Iris pigment epithelial cell (primary cell): ENCODE results near the gene KLK1.
"Not testable (repeated sequence)": the region's sequence is repeated elsewhere in the genome, so short reads cannot be mapped to it uniquely, and the experiment has no call there.

Source experiments
- DNase-seq: peaks from one replicate; pipeline ENCODE4 v3.0.0-alpha.2; 2011; ENCODE audit warnings: low read depth

The KLK1 gene

DNA sequence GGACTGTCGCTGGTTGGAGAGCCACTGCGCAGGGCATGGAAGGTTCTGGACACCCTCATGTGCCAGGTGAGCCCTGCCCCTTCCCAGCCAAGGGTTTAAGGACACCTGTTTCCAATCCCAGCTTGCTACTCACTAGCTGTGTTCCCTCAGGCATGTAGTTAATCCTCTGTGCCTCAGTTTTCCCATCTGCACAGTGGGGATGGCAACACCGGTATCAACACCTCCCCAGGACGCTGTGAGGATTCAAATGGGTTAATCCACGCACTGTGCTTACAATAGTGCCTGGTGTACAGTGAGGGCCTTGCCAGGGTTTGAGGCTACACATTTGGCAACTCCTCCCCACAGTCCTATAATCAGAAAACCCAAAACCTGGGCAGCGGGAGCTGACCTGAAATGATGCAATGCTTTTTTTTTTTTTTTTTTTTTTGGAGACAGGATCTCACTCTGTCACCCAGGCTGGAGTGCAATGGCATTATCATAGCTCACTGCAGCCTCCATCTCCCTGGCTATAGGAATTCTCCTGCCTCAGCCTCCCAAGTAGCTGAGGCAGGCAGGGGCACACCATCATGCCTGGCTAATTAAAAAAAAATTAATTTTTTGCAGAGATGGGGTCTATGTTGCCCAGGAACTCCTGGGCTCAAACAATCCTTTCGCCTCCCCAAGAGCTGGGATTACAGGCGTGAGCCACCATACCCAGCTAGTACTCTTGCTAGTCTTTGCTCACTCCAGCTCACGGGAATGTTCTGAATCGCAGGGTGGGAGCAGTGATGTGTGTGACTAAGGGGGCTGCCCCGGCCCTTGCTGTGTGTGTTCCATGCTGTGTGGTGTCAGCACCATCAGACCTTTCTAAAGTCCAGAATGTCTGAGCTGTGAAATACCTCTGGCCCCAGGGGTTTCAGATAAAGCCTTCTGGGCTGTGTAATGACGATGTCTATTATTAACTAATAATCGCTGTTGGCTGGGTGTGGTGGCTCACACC lies 31.0 kb downstream of the KLK1 start:
- DNase-seq: no peak

DNA sequence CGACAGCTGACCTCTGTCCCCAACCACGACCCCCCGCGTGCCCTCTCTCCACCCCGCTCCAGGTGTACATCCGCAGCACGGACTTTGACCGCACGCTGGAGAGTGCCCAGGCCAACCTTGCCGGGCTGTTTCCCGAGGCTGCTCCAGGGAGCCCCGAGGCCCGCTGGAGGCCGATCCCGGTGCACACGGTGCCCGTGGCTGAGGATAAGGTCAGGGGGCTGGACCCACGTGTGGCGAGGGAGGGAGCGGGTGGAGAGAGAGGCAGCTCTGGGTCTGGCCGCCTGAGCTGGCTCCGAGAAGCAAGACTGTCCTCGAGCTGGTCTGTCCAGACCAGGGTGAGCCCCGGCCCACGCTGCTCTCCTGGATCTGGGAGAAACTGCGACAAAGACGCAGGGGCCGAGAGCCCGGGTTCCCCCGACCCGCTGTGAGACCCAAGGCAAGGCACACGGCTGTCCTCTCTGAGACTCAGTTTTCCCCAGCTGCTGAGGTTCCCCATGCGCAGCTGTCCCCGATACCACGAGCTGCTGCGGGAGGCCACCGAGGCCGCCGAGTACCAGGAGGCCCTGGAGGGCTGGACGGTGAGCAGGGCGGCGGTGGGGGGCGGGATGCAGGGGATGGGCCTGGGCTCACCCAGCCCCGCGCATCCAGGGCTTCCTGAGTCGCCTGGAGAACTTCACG lies 31.9 kb downstream of the KLK1 start:
- DNase-seq: no peak

DNA sequence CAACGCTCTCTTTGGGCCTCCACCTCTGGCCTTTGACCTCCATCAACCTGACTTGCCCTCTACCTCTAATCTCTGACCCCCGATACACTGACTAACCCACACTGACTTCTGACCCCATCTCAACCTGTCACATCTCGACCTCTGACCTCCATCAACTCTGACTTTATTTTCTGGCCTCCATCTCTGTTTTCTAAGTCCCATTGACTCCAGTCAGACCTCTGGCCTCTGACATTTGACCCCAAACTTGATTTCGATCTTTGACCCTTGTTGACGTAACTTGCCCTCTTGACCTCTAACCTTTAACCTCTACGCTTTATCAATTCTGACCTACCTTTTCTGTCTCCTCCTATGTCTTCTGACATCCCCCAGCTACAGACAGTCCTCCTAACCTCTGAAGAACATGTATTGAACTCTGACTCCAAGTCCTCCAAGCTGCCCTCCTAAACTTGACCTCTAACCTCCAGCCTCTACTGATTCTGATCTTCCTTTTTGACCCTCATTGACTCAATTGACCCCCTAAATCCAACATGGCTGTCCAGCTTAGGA lies 32.6 kb downstream of the KLK1 start:
- DNase-seq: no peak

DNA sequence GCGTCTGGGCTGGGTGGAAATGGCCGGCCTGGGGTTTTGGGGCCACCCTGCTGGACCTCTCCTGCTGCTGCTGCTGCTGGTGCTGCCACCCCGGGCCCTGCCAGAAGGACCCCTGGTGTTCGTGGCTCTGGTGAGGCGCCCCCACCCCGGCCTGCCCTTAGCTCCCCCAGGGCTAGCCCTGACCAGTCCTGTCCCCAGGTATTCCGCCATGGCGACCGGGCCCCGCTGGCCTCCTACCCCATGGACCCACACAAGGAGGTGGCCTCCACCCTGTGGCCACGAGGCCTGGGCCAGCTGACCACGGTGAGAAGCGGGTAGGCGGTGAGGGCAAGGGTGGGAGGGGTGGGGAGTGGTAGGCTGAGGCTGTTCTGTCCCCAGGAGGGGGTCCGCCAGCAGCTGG lies 33.2 kb downstream of the KLK1 start, which contains the start of gene ACP4:
TSS of gene ACP4 (plus strand) at position 20 of the 400 bp plus-strand sequence. CDS start at position 20, 0 bp downstream.
- no peak for DNase-seq

DNA sequence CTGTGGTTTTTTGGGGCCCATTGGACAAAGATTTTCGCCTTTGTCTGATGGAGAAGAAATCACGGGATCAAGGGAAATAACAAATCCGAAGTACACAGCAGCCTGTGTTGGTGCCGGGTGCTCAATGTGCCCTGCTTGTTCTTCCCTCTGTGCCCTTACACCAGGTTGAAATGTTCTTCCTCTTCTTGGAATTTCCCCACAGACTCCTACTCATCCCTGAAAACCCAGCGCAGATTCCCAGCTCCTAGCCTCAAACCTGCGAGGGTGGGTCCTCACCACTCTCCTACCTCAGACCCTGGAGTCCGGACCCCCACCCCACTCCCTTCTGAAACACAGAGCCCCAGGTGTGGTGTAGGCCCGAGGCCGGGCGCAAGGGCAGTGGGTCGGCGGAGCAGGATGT lies 38.3 kb downstream of the KLK1 start:
- no peak for DNase-seq

DNA sequence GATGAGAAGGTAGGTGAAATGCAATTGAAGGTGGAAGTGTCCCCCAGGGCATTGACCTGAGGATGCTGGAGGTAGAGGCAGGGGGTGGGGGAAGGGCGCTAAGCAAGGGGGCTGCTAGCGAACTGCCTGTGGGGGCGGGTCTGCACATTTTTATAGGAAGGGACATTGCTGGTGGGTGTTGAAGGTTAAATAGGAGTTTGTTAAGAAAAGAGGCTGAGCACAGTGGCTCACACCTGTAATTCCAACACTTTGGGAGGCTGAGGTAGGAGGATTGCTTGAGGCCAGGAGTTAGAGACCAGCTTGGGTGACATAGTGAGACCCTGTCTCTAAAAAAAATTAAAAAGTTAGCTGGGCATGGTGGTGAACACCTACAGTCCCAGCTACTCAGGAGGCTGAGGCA lies 38.9 kb downstream of the KLK1 start:
- DNase-seq: no peak

DNA sequence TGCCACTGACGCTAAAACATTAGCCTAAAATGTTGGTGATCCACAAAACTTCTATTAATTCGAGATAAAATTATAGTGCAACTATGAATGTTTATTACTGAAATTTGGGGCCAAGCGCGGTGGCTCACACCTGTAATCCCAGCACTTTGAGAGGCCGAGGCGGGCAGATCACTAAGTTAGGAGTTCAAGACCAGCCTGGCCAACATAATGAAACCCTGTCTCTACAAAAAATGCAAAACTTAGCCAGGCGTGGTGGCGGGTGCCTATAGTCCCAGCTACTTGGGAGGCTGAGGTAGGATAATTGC lies 39.8 kb downstream of the KLK1 start:
- not testable (repeated sequence) for DNase-seq

DNA sequence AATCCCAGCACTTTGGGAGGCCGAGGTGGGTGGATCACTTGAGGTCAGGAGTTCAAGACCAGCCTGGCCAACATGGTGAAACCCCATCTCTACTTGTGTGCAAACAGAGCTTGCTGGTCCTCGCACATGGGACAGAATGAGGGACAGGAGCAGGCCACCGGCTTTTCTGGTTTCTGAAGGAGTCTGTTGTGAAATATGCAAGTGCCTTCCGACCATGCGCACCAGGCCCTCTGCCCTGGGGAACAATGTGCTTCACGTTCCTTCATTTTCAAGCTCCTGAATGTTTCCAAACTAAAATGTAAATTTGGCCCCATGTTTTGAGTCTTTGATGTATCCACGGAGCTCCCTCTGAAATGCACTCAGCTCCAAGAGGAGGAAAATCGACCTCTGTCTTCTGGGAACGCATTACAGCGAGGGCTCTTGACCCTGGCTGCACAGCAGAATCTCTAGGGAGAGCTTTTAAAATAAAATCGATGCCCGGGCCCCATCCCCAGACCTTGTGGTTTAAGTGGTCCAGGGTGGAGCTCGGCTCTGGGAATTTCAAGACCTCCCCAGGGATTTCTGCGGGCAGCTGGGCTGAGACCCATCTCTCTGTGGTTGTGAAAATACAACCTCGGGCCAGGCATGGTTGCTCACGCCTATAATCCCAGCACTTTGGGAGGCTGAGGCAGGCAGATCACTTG lies 42.7 kb downstream of the KLK1 start:
- no peak for DNase-seq

DNA sequence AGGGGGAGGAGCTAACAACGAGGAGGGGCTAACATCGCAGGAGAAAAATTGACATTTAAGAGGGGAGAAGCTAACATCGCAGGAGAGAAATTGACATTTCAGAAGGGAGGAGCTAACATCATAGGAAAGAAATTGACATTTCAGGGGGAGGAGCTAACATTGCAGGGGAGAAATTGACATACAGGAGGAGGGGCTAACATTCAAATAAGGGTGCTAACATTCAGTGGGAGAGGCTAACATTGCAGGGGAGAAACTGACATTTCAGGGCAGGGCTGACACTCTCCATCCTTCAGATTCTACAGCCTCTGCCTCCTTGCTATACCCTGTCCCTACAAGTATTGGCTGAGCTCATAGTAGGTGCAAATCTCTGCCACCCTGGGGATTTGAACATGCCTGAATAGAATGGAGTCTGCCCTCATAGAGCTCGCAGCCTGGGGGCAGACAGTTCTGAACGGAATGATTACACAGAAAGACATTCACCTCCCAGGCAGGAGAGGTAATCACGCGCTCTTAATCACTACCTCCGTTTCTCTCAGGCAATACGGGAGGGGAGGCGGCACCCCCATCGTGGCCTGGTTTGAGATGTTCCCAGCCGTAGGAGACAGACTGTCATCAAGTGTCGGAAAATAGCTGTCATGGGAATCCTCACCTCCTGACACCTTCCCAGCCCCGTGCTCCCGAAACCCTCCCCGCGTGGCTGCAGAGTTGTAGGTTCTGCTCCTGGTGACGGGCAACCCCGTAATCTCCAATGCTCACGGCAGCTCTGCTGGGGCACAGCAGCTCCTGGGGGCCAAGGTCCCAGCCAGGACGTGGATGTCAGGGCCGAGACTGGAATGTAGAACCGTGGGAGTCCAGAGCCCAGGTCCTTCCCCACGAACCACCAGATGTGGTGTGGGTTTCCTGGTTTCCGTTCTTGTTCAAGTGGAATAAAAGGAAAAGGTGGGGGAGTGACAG lies 43.8 kb downstream of the KLK1 start:
- DNase-seq: no peak

DNA sequence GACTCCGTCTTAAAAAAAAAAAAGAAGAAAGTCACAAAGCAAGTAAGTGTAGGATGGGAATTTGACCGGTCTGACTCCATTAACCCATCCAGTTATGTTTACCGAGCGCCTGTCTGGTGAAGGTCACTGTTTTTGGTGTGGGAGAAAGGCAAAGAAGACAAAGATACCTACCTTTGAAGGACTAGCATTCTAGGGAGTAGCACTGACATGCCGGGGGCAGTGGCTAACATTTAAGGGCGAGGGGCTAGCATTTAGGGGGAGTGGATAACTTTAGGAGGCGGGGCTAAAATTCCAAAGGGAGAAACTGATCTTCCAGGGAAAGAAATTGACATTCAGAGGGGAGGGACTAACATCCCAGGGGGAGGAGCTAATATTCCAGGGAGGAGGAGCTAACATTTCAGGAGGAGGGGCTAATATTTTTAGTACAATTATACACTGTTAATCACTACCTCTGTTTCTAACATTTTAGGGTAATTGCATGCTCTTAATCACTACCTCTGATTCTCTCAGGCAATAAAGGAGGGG lies 44.6 kb downstream of the KLK1 start:
- DNase-seq: no peak

DNA sequence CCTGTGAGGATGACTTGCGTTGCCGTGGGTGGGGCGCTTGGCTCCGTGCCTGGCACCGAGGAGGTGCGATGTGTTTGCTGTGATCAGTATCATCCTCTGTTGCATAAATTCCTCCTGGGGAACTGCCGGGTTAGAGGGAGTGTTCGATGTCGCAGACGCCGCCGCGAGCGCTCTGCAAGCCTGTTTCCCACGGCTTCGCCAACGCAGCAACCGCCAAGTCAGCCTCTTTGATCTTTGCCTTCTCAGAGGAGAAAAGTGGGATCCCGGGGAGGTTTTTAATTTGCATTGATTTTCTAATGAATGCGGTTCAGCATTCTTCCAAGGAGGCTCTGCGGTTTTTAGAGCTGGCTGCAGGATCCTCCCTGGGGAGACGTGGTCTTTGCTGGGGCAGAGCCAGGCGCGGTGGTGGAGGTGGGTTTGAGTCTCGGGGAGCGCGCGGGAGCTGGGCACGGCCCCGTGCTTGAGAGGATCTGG lies 45.7 kb downstream of the KLK1 start:
- peak; percentile 50 for DNase-seq

DNA sequence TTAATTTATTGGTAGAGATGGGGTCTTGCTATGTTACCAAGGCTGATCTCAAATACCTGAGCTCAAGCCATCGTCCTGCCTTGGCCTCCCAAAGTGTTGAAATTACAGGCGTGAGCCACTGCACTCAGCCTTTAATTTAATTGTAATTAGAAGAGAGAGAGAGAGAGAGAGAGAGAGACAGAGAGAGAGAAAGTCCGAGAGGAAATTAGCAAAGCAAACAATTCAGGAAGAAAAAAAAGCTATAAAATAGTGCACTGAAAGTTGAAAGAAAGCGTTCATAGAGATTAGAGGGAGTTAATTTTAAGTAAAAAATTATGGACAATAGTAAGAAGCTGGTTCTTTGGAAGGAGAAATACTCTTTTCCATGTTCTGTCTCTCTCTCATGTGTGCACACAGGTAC lies 46.3 kb downstream of the KLK1 start:
- no peak for DNase-seq

DNA sequence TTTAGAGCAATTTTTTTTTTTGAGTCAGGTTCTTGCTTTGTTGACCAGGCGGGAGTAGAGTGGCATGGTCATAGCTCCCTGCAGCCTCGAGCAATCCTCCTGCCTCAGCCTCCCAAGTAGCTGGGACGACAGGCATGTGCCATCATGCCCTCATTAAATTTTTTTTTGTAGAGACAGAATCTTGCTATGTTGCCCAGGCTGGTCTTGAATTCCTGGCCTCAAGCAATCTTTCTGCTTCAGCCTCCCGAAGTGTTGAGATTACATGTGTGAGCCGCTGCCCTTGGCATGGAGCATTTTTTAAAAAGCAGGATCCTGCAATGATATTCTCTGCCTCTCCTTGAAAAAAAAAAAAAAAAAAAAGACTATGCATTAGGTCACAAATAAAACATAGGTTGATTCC lies 47.5 kb downstream of the KLK1 start:
- DNase-seq: no peak

DNA sequence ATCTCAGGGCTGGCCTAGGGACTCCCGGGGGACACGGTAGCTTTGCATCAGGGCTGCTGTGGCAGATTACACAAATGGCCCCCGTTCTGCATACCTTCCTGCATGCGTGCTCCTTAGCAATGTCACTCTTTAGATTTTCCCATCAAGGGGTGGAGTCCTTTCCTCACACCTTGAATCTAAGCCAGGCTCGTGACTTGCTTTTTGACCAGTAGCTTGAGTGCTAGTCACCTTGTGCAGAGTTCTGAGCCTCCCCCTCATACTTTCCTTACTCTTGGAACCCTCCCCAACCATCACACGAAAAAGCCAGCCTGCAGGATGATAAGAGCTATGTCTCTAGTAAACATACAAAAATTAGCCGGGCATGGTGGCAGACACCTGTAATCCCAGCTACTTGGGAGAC lies 50.1 kb downstream of the KLK1 start:
- not testable (repeated sequence) for DNase-seq

DNA sequence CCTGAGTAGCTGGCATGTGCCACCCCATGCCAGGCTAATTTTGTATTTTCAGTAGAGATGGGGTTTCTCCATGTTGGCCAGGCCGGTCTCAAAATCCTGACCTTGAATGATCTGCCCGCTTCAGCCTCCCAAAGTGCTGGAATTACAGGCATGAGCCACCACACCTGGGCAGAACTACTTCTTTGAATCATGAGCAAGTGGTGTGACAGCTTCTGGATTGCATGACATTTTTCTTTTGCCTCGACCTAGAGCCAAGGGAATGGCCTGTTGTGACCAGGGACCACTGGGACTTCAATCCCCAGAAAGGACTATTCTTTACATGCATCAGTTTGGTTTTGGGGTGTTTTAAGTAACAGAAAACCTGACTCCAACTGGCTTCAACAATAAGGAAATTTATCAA lies 50.7 kb downstream of the KLK1 start:
- DNase-seq: not testable (repeated sequence)

DNA sequence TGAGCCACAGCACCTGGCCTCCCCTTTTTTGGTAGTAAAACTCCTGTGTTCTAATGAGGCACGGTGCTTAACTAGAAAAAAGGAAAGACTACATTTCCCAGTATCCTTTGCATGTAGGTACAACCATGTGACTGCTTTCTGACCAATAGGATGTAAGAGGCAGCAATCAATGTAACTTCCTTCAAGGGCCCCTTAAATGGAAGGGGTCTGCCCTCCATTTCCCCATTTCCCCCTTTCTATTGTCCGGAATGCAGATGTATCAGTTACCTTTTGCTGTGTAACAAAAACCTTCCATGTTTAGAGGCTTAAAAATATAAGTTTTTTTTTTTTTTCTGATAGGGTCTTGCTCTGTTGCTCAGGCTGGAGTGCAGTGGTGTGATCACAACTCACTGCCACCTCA lies 51.1 kb downstream of the KLK1 start:
- peak; percentile 39 for DNase-seq

DNA sequence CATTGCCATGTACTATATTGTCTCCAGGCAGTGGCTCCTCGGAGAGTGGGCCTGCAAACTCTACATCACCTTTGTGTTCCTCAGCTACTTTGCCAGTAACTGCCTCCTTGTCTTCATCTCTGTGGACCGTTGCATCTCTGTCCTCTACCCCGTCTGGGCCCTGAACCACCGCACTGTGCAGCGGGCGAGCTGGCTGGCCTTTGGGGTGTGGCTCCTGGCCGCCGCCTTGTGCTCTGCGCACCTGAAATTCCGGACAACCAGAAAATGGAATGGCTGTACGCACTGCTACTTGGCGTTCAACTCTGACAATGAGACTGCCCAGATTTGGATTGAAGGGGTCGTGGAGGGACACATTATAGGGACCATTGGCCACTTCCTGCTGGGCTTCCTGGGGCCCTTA lies 52.7 kb downstream of the KLK1 start:
- DNase-seq: no peak

DNA sequence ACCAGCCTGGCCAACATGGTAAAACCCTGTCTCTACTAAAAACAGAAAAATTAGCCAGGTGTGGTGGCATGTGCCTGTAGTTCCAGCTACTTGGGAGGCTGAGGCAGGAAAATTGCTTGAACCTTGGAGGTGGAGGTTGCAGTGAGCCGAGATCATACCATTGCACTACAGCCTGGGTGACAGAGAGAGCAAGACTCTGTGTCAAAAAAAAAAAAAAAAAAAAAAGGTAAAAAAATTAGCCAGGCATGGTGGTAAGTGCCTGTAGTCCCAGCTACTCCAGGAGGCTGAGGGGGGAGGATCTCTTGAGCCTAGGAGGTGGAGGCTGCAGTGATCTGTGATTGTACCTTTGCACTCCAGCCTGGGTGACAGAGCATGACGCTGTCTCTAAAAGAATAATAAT lies 53.4 kb downstream of the KLK1 start, which contains the start of gene GPR32:
TSS of gene GPR32 (plus strand) at position 301 of the 400 bp plus-strand sequence. CDS start 137 bp downstream, outside the sequence.
- DNase-seq: not testable (repeated sequence)
